ENCODE results near the gene DUOX2.

DUOX2 gene

DNA sequence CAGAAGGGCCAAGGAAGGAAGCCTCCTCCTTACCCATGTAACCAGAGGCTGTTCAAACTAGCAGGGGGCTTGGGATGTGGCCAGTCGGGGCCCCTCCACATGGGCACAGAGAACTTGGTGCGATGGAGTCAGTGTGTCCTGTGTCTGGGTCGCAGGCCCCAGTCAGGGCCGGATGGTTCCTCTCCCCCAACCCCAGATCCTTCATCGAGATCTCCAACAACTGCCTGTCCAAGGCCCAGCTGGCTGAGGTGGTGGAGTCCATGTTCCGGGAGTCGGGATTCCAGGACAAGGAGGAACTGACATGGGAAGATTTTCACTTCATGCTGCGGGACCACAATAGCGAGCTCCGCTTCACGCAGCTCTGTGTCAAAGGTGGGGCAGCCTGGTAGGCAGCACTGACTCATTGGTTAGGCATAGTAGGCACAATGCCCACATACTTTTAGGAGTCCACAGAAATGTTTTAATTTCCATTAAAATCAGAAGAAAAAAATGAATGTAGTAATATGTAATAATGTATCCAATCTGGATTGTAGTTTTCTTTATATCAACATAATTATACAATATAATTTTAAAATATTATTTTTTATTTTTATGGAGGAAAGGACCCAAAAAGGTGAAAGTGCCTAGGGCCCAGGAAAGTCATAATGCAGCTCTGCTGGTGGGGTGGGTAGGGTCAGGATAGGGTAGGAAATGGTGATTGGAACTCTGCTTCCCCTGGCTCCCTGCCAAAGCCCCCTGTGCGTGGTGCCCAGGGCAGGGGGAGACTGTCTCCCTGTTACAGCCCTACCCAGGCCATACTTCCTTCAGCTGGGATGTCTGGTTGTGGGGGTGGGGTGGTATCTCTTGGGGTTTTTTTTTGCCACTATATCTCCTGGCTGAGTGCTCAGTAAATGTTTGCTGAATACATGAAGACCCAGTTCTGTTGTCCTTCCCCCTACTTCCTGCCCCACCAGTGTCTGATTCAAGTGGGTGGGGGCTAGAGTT, 34.4 kb upstream of the DUOX2 start:
- Histone ChIP-seq H3K9me3 (ENCODE audit: control insufficient read depth, insufficient read depth, low read length) (no peaks in the 10 kb centered on the region), H3K27me3 (ENCODE audit: control insufficient read depth, insufficient read depth, low read length) (peaks cover 3% of the 10 kb centered on the region), H3K4me1 (ENCODE audit: control insufficient read depth, insufficient read depth, low read length) (no peaks in the 10 kb centered on the region), H3K4me3 (ENCODE audit: low read depth, low read length) (no peak overlapping the region), H3K36me3 (ENCODE audit: control insufficient read depth, insufficient read depth, low read length) (no peaks in the 10 kb centered on the region), H3K9ac (ENCODE audit: low read depth, low read length) (no peak overlapping the region)

DNA sequence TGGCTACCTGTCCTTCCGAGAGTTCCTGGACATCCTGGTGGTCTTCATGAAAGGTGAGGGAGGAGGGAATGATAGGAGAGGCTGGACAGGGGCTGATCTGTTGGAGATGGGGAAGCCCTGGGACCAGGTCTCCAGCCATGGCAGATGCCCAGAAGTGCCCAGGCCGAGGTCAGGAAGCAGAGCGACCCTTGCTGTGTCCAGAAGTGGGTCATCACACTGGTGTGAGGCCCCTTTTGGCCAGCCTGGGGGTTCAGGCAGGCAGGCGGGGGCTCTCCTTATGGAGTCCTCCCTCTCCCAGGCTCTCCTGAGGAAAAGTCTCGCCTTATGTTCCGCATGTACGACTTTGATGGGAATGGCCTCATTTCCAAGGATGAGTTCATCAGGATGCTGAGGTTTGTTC, 33.6 kb upstream of the DUOX2 start:
- Histone ChIP-seq H3K36me3 (ENCODE audit: control insufficient read depth, insufficient read depth, low read length) (no peaks in the 10 kb centered on the region), H3K9me3 (ENCODE audit: control insufficient read depth, insufficient read depth, low read length) (no peaks in the 10 kb centered on the region), H3K4me3 (ENCODE audit: low read depth, low read length) (no peak overlapping the region), H3K4me1 (ENCODE audit: control insufficient read depth, insufficient read depth, low read length) (no peaks in the 10 kb centered on the region), H3K27me3 (ENCODE audit: control insufficient read depth, insufficient read depth, low read length) (peaks cover 3% of the 10 kb centered on the region), H3K9ac (ENCODE audit: low read depth, low read length) (no peak overlapping the region)

DNA sequence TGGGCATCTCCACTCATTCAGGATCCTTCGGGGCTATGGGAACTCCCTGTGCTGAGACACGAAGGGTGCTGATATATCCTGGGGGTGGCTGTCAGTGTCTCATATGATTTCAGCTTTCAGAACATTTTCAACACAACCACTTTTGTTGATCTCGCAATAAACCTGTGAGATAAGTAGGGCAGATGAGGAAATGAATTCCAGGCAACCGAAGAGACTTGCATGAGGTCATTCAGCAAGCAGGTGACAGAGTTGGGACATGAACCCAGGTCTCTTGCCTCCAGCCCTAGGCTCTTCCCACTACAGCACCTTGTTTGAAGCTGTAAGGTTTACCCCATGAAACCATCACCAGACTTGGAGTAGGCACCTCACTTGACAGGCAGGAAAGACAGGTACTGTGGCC, 32.4 kb upstream of the DUOX2 start:
- Histone ChIP-seq H3K4me1 (ENCODE audit: control insufficient read depth, insufficient read depth, low read length) (no peaks in the 10 kb centered on the region), H3K9ac (ENCODE audit: low read depth, low read length) (no peak overlapping the region), H3K27me3 (ENCODE audit: control insufficient read depth, insufficient read depth, low read length) (peaks cover 3% of the 10 kb centered on the region), H3K36me3 (ENCODE audit: control insufficient read depth, insufficient read depth, low read length) (no peaks in the 10 kb centered on the region), H3K4me3 (ENCODE audit: low read depth, low read length) (no peak overlapping the region), H3K9me3 (ENCODE audit: control insufficient read depth, insufficient read depth, low read length) (no peaks in the 10 kb centered on the region)

DNA sequence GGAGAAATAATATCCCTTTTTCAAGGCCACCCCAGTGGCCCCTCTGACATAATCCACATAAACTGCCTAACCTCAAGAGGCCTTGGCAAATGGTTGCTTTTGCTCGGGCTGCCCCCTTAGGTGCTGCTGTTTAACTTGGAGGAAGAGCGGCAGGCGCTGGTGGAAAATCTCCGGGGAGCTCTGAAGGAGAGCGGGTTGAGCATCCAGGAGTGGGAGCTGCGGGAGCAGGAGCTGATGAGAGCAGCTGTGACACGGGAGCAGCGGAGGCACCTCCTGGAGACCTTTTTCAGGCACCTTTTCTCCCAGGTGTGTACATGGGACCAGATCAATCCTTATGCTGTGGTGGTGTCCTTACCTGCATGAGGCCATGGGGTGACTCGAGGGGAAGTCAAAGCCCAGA, 30.8 kb upstream of the DUOX2 start:
- Histone ChIP-seq H3K27me3 (ENCODE audit: control insufficient read depth, insufficient read depth, low read length) (peaks cover 3% of the 10 kb centered on the region), H3K36me3 (ENCODE audit: control insufficient read depth, insufficient read depth, low read length) (no peaks in the 10 kb centered on the region), H3K4me3 (ENCODE audit: low read depth, low read length) (no peak overlapping the region), H3K4me1 (ENCODE audit: control insufficient read depth, insufficient read depth, low read length) (no peaks in the 10 kb centered on the region), H3K9me3 (ENCODE audit: control insufficient read depth, insufficient read depth, low read length) (no peaks in the 10 kb centered on the region), H3K9ac (ENCODE audit: low read depth, low read length) (no peak overlapping the region)

DNA sequence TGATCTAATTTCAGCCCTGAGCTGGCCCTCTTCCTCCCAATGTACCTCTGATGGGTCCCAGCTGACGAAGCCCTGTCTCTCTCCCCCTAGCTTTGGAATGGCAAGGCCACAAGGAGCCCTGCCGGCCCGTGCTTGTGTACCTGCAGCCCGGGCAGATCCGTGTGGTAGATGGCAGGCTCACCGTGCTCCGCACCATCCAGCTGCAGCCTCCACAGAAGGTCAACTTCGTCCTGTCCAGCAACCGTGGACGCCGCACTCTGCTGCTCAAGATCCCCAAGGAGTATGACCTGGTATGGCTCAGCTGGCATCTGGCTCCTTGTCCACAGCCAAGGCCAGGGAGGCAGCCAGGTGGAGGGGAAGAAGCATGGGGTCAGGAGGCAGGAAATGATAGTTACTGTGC, 30.0 kb upstream of the DUOX2 start:
- H3K9ac ChIP-seq (ENCODE audit: low read depth, low read length) = no peak overlapping the region
- no peaks in the 10 kb centered on the region for H3K9me3 ChIP-seq (ENCODE audit: control insufficient read depth, insufficient read depth, low read length)
- peaks cover 3% of the 10 kb centered on the region for H3K27me3 ChIP-seq (ENCODE audit: control insufficient read depth, insufficient read depth, low read length)
- no peak overlapping the region for H3K4me3 ChIP-seq (ENCODE audit: low read depth, low read length)
- no peaks in the 10 kb centered on the region for H3K4me1 ChIP-seq (ENCODE audit: control insufficient read depth, insufficient read depth, low read length)
- no peaks in the 10 kb centered on the region for H3K36me3 ChIP-seq (ENCODE audit: control insufficient read depth, insufficient read depth, low read length)

DNA sequence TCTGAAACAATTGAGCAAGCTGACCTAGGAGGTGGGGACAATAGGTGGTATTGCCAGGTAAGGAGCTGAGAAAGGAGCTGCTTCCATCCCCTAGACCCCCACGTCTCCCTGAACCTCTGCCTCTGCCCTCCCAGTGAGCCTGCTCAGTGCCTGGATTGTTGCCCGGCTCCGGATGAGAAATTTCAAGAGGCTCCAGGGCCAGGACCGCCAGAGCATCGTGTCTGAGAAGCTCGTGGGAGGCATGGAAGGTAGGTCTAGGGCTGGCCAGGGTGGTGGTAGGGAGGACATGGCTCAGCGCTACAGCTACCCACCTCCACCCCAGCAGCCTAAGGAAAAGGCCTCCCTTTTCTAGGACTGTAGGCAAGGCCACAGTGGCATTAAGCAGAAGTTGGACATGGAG, 29.1 kb upstream of the DUOX2 start:
- H3K27me3 ChIP-seq (ENCODE audit: control insufficient read depth, insufficient read depth, low read length) = peaks cover 4% of the 10 kb centered on the region
- H3K4me3 ChIP-seq (ENCODE audit: low read depth, low read length) = no peak overlapping the region
- no peak overlapping the region for H3K9ac ChIP-seq (ENCODE audit: low read depth, low read length)
- H3K36me3 ChIP-seq (ENCODE audit: control insufficient read depth, insufficient read depth, low read length) = no peaks in the 10 kb centered on the region
- H3K4me1 ChIP-seq (ENCODE audit: control insufficient read depth, insufficient read depth, low read length) = no peaks in the 10 kb centered on the region
- no peaks in the 10 kb centered on the region for H3K9me3 ChIP-seq (ENCODE audit: control insufficient read depth, insufficient read depth, low read length)

DNA sequence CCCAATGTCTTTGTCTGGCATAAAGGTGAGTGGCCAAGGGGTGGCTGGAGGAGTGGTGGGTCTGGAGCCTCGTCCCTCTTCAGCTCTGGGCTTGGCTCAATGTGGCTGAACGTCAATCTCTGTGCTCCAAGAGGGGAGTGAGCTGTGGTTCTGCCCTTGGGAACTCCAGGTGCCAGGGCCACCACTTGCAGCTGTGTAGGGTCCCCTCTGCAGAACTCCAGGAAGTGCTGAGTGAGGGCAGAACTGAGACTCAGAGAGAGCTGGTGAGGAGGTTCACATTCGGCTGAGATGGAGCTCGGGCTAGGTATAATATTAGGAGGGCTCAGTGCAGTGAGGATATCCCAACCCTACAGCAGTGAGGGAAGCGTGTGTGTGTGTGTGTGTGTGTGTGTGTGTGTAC, 27.4 kb upstream of the DUOX2 start:
- Histone ChIP-seq H3K4me1 (ENCODE audit: control insufficient read depth, insufficient read depth, low read length) (no peaks in the 10 kb centered on the region), H3K9me3 (ENCODE audit: control insufficient read depth, insufficient read depth, low read length) (no peaks in the 10 kb centered on the region), H3K4me3 (ENCODE audit: low read depth, low read length) (no peak overlapping the region), H3K9ac (ENCODE audit: low read depth, low read length) (no peak overlapping the region), H3K27me3 (ENCODE audit: control insufficient read depth, insufficient read depth, low read length) (peaks cover 12% of the 10 kb centered on the region), H3K36me3 (ENCODE audit: control insufficient read depth, insufficient read depth, low read length) (no peaks in the 10 kb centered on the region)

DNA sequence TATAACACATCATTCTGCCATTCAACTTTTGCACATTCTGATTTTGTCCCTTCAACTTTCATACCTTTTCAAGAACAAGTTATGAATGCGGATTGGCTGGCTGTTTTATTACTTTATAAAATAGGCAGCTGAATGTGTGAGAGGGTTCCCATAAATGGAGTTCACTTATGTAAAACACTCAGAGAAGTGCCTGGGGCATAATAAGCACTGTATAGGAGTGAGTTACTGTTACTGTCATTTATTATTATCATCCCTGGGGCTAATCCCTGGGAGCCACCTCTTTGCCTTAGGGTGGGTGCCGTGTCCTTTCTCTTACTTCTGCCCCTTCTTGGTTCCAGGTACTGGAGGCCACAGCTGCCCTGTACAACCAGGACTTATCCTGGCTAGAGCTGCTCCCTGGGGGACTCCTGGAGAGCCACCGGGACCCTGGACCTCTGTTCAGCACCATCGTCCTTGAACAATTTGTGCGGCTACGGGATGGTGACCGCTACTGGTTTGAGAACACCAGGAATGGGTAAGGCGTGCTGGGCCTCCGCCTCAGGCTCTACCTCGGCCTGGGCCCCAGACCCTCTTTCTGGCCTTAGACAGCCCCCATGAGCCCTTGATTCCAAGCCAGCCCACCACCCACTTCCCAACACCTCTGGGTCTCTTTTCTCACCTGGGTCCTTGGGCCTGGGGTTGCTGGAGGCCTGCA, 26.7 kb upstream of the DUOX2 start:
- Histone ChIP-seq H3K9me3 (ENCODE audit: control insufficient read depth, insufficient read depth, low read length) (no peaks in the 10 kb centered on the region), H3K4me1 (ENCODE audit: control insufficient read depth, insufficient read depth, low read length) (no peaks in the 10 kb centered on the region), H3K27me3 (ENCODE audit: control insufficient read depth, insufficient read depth, low read length) (peaks cover 18% of the 10 kb centered on the region), H3K9ac (ENCODE audit: low read depth, low read length) (no peak overlapping the region), H3K4me3 (ENCODE audit: low read depth, low read length) (no peak overlapping the region), H3K36me3 (ENCODE audit: control insufficient read depth, insufficient read depth, low read length) (no peaks in the 10 kb centered on the region)

DNA sequence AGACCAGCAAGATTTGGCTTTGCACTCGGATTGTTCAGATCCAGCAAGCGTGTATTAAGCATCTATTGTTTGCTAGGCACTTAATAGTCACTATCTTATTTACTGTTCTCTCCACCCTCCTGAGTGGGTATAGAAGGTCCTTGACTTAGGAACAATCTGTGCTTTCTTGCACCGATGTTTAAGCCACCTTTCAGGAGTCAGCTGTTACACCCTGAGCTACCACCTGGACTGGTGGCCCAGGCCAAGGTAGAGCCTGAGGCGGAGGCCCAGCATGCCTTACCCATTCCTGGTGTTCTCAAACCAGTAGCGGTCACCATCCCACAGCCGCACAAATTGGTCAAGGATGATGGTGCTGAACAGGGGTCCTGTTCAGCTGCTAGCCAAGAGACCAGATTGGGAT, 25.8 kb upstream of the DUOX2 start:
- Histone ChIP-seq H3K27me3 (ENCODE audit: control insufficient read depth, insufficient read depth, low read length) (peaks cover 21% of the 10 kb centered on the region), H3K36me3 (ENCODE audit: control insufficient read depth, insufficient read depth, low read length) (no peaks in the 10 kb centered on the region), H3K9ac (ENCODE audit: low read depth, low read length) (no peak overlapping the region), H3K9me3 (ENCODE audit: control insufficient read depth, insufficient read depth, low read length) (no peaks in the 10 kb centered on the region), H3K4me1 (ENCODE audit: control insufficient read depth, insufficient read depth, low read length) (no peaks in the 10 kb centered on the region), H3K4me3 (ENCODE audit: low read depth, low read length) (no peak overlapping the region)

DNA sequence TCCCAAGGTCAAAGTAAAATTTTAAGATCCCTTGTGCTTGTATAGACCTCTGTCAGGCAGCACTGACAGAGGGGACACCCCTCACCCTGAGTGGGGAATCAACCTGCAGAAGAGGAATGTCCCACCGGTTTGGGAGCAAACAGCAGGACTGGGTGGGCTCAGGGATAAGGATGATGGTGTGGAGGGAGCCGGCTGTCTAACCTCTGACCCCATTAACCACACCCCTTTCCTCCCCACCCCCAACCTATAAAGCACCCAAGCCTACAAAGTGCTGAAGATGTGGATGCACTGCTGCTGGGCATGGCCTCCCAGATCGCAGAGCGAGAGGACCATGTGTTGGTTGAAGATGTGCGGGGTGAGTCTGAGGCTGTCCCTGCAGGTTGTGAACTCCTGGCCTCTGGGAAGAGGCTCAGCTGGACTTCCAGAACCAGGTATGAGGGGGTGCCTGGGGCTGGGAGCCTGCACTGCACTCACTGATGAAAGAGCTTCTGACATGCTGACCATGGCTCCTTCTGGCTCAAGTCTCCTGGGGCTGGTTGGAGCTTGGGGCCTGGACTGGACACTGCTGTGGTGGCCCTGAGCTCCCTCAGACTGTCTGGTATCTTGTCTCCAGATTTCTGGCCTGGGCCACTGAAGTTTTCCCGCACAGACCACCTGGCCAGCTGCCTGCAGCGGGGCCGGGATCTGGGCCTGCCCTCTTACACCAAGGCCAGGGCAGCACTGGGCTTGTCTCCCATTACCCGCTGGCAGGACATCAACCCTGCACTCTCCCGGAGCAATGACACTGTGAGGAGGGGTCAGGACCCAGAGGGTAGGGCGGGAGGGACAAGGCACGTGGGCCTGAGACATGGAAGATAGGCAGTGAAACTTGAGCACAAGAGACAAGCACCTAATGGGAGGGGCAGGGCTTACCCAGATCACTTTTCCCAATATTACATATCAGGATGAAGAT, 25.1 kb upstream of the DUOX2 start:
- Histone ChIP-seq H3K9ac (ENCODE audit: low read depth, low read length) (no peak overlapping the region), H3K9me3 (ENCODE audit: control insufficient read depth, insufficient read depth, low read length) (no peaks in the 10 kb centered on the region), H3K4me3 (ENCODE audit: low read depth, low read length) (no peak overlapping the region), H3K4me1 (ENCODE audit: control insufficient read depth, insufficient read depth, low read length) (no peaks in the 10 kb centered on the region), H3K36me3 (ENCODE audit: control insufficient read depth, insufficient read depth, low read length) (no peaks in the 10 kb centered on the region), H3K27me3 (ENCODE audit: control insufficient read depth, insufficient read depth, low read length) (peaks cover 24% of the 10 kb centered on the region)

DNA sequence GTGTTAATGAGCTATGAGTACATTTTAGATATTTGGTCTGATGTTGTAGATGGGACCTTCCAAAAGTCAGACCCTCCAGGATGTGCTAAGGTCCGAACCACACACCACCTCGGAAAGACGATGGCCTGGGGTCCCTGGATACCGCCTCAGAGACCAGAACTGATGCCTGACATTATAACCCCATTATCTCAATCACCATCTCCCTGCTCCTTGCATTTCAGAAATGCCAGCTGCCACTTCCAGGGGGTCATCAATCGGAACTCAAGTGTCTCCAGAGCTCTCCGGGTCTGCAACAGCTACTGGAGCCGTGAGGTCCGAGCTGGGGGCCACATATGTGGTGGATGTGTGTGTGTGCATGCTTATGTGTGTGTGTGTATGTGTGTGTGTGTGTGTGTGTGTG, 23.7 kb upstream of the DUOX2 start:
- Histone ChIP-seq H3K9me3 (ENCODE audit: control insufficient read depth, insufficient read depth, low read length) (no peaks in the 10 kb centered on the region), H3K36me3 (ENCODE audit: control insufficient read depth, insufficient read depth, low read length) (no peaks in the 10 kb centered on the region), H3K4me3 (ENCODE audit: low read depth, low read length) (no peak overlapping the region), H3K9ac (ENCODE audit: low read depth, low read length) (no peak overlapping the region), H3K27me3 (ENCODE audit: control insufficient read depth, insufficient read depth, low read length) (peaks cover 38% of the 10 kb centered on the region), H3K4me1 (ENCODE audit: control insufficient read depth, insufficient read depth, low read length) (no peaks in the 10 kb centered on the region)

Data from iPS-15b (cell line).